HL-60 (cell line): ENCODE measurements around the gene STXBP1.

Source experiments
- DNase-seq, 2 experiments: peaks; one replicate each; pipeline ENCODE4 v3.0.0-alpha.2; 2010 to 2020; ENCODE audit warnings: low read depth in 1 of 2, low spot score in 1 of 2
- H3K27ac ChIP-seq: fragments of 250-450 bp; sonication (Bioruptor Pico); replicated peaks from 2 replicates; pipeline ENCODE4 v1.5.1; 2020; ENCODE audit warnings: mild to moderate bottlenecking, moderate library complexity
- H3K27me3 ChIP-seq: fragments of 250-450 bp; sonication (Bioruptor Pico); 2 replicates; pipeline ENCODE4 v1.5.1; 2021; ENCODE audit warnings: mild to moderate bottlenecking, moderate library complexity; ENCODE audit not compliant: insufficient read depth, poor library complexity, severe bottlenecking
- H3K4me3 ChIP-seq: replicated peaks from 2 replicates; pipeline ENCODE4 v1.5.1; 2011; ENCODE audit warnings: mild to moderate bottlenecking, control low read depth, low read length; ENCODE audit not compliant: insufficient read depth
- GABPA ChIP-seq: IDR thresholded peaks from 2 replicates; pipeline ENCODE4 v1.6.1; 2012; ENCODE audit warnings: low read depth
- POLR2AphosphoS5 ChIP-seq: IDR thresholded peaks from 2 replicates; pipeline ENCODE4 v1.6.1; 2012; ENCODE audit warnings: low read depth
- SPI1 ChIP-seq: IDR thresholded peaks from 2 replicates; pipeline ENCODE4 v1.6.1; 2012; ENCODE audit warnings: low read depth, mild to moderate bottlenecking, borderline replicate concordance
- TF ChIP-seq, protein P1 (sequence below): IDR thresholded peaks from one replicate; pipeline ENCODE4 v1.5.1; 2011; ENCODE audit warnings: low read length, control low read depth, inconsistent platforms; ENCODE audit not compliant: insufficient read depth
- TF ChIP-seq, protein P2 (sequence below): IDR thresholded peaks from 2 replicates; pipeline ENCODE4 v1.6.1; 2012; ENCODE audit warnings: low read depth; ENCODE audit not compliant: insufficient replicate concordance

Gene STXBP1

DNA sequence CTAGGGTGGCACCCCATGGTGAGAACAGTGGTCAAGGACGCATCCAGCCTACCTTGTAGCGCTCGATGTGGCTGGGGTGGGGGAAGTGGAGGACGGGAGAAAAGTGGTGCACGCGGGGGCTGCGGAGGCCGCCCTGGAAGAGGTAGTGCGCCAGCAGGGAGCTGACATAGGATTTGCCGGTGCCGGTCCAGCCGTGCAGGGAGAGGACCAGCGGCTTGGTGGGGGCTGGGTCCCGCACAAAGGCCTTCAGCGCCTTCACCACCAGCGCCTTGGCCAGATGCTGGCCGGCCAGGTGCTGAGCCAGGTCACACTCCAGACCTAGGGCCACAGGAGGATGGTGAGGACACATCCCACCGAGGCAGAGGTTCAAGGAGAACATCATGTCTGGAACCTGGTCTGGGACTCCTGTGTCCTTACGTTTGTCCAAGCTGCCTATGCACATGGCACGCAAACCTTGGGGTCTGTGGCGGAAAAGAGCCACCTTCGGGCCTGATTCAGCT is 122.2 kb downstream of the STXBP1 start:
- TF ChIP-seq, protein P1, sequence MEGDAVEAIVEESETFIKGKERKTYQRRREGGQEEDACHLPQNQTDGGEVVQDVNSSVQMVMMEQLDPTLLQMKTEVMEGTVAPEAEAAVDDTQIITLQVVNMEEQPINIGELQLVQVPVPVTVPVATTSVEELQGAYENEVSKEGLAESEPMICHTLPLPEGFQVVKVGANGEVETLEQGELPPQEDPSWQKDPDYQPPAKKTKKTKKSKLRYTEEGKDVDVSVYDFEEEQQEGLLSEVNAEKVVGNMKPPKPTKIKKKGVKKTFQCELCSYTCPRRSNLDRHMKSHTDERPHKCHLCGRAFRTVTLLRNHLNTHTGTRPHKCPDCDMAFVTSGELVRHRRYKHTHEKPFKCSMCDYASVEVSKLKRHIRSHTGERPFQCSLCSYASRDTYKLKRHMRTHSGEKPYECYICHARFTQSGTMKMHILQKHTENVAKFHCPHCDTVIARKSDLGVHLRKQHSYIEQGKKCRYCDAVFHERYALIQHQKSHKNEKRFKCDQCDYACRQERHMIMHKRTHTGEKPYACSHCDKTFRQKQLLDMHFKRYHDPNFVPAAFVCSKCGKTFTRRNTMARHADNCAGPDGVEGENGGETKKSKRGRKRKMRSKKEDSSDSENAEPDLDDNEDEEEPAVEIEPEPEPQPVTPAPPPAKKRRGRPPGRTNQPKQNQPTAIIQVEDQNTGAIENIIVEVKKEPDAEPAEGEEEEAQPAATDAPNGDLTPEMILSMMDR, result peak; percentile 96
- TF ChIP-seq SPI1 (no peak), POLR2AphosphoS5 (no peak), GABPA (no peak)
- TF ChIP-seq, protein P2, sequence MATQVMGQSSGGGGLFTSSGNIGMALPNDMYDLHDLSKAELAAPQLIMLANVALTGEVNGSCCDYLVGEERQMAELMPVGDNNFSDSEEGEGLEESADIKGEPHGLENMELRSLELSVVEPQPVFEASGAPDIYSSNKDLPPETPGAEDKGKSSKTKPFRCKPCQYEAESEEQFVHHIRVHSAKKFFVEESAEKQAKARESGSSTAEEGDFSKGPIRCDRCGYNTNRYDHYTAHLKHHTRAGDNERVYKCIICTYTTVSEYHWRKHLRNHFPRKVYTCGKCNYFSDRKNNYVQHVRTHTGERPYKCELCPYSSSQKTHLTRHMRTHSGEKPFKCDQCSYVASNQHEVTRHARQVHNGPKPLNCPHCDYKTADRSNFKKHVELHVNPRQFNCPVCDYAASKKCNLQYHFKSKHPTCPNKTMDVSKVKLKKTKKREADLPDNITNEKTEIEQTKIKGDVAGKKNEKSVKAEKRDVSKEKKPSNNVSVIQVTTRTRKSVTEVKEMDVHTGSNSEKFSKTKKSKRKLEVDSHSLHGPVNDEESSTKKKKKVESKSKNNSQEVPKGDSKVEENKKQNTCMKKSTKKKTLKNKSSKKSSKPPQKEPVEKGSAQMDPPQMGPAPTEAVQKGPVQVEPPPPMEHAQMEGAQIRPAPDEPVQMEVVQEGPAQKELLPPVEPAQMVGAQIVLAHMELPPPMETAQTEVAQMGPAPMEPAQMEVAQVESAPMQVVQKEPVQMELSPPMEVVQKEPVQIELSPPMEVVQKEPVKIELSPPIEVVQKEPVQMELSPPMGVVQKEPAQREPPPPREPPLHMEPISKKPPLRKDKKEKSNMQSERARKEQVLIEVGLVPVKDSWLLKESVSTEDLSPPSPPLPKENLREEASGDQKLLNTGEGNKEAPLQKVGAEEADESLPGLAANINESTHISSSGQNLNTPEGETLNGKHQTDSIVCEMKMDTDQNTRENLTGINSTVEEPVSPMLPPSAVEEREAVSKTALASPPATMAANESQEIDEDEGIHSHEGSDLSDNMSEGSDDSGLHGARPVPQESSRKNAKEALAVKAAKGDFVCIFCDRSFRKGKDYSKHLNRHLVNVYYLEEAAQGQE, result no peak
- peak overlapping the region; percentile 77 for H3K27ac ChIP-seq

DNA sequence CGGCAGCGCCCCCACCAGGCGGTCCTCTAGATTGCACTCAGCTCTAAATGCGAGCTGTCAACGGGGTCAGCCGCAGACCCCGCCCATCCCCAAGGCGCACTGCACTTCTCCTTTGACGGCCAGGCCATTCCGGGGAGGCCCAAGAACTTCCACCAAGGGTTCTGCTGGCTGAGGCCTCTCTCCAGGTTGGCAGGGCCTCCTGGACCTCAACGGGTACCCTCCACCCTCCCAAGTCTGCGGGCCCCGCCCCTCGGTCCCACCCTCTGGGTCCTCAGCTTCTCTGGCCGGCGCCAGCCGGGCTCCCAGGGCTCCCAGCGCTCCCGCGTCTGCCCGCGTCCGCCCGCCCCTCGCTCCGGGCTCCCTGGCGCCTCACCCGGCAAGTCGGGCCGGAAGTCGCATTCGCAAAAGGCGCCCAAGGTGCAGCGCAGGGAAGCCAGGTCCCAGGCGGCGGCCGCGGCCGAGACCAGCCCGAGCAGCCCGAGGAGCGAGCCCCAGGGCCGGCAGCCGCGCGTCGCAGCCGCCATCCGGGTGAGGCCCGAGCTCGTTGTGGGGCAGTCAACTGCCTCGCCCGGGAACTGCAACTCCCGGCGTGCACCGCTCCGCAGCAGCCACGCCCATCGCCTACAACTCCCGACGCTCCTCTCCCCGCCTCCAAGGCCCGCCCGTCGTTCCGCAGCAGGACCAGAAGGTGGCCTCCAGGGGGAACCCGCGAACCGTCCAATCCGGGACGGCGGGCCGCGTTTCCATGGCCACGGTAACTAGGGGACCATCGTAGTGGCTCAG is 122.9 kb downstream of the STXBP1 start, which contains the start of gene TOR2A:
Gene TOR2A, minus strand, starts transcription at position 548 of the 783 bp plus-strand sequence. Its CDS starts 24 bp downstream, at position 524.
- peak within 1 kb of the TSS; percentile 77 for H3K27ac ChIP-seq
- TF ChIP-seq, protein P2, result no peak
- TF ChIP-seq POLR2AphosphoS5 (peak; percentile 67), GABPA (peak; percentile 30; the same call in 1 of the 2 replicates), SPI1 (peak; percentile 87)
- TF ChIP-seq, protein P1, result peak; percentile 75
- H3K27me3 ChIP-seq, result no peaks in the 10 kb centered on the region
- DNase-seq, result peak; percentile 95 to 97
- peak within 1 kb of the TSS; percentile 55 for H3K4me3 ChIP-seq

More for the DNA sequence above, 122.2 kb downstream of the STXBP1 start:
- H3K4me3 ChIP-seq, result peak overlapping the region; percentile 55
- DNase-seq, result no peak
- H3K27me3 ChIP-seq, result no peaks in the 10 kb centered on the region

DNA sequence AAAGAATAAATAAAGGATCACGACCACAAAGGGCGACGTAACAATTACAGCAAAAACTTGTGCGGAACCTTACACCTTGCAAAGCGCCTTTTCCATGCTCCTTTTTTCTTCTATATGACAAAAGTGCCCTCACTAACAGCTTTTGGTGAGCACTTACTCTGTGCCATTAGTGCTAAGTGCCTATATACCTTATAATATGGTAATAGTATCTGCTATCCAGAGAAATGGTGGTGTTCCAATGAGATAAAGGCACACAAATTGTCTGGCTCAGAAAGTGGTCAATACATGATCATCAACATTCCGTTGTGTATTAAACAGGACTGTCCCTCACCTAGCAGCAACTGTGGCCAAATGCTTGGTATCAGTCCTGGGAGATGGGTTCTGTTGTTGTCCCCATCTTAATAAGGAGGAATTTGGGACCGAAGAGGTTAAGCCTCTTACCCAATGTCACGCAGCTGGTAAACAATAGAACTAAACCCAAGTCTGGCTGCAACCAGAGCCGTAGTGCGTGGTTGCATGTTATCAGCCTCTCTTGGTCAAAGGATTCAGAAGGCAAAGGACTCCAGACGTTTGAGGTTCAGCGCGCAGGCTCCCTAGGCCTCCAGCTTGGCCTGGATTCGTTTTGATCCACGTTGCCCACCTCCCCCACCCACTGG is 123.6 kb downstream of the STXBP1 start:
- TF ChIP-seq POLR2AphosphoS5 (no peak), SPI1 (no peak), GABPA (no peak)
- TF ChIP-seq, protein P1, result no peak
- TF ChIP-seq, protein P2, result no peak
- Histone ChIP-seq H3K27me3 (no peaks in the 10 kb centered on the region), H3K27ac (peak overlapping the region; percentile 77), H3K4me3 (no peak overlapping the region)
- DNase-seq, result no peak
